ENCODE results near the gene CADPS2.

Gene CADPS2

GRCh38 chr7:122864838-122865237, 21.4 kb downstream of the CADPS2 start:
- TF ChIP-seq SPI1 (IDR thresholded peaks at IDR 0.05; ENCODE audit: low read depth, low read length) (no peak), POLR2AphosphoS5 (IDR thresholded peaks at IDR 0.05; ENCODE audit: low read depth, low read length) (no peak)
- FAIRE-seq (no peak), DNase-seq (ENCODE audit: insufficient read length, low spot score) (no peak)

GRCh38 chr7:122864016-122864415, 22.2 kb downstream of the CADPS2 start:
- DNase-seq (ENCODE audit: insufficient read length, low spot score) (no peak), FAIRE-seq (no peak)
- TF ChIP-seq SPI1 (IDR thresholded peaks at IDR 0.05; ENCODE audit: low read depth, low read length) (no peak), POU2F2 (IDR thresholded peaks at IDR 0.05; ENCODE audit: low read depth, low read length) (no peak), PAX5 (IDR thresholded peaks at IDR 0.05; ENCODE audit: insufficient read depth, low read length, severe bottlenecking) (no peak), POLR2A (IDR thresholded peaks at IDR 0.05; ENCODE audit: low read depth, low read length) (no peak), POLR2AphosphoS5 (IDR thresholded peaks at IDR 0.05; ENCODE audit: low read depth, low read length) (no peak), TAF1 (IDR thresholded peaks at IDR 0.05; ENCODE audit: low read depth, low read length) (no peak)

GRCh38 chr7:122858320-122858719, 27.9 kb downstream of the CADPS2 start:
- no peak for TF ChIP-seq SPI1 (IDR thresholded peaks at IDR 0.05; ENCODE audit: low read depth, low read length)
- no peak for TF ChIP-seq TAF1 (IDR thresholded peaks at IDR 0.05; ENCODE audit: low read depth, low read length)
- TF ChIP-seq PAX5 (IDR thresholded peaks at IDR 0.05; ENCODE audit: insufficient read depth, low read length, severe bottlenecking) = no peak
- no peak for TF ChIP-seq POLR2AphosphoS5 (IDR thresholded peaks at IDR 0.05; ENCODE audit: low read depth, low read length)
- no peak for TF ChIP-seq POU2F2 (IDR thresholded peaks at IDR 0.05; ENCODE audit: low read depth, low read length)
- no peak for TF ChIP-seq POLR2A (IDR thresholded peaks at IDR 0.05; ENCODE audit: low read depth, low read length)
- FAIRE-seq (no peak), DNase-seq (ENCODE audit: insufficient read length, low spot score) (no peak)

- TF ChIP-seq TAF1 (IDR thresholded peaks at IDR 0.05; ENCODE audit: low read depth, low read length) = no peak
- TF ChIP-seq POLR2A (IDR thresholded peaks at IDR 0.05; ENCODE audit: low read depth, low read length) = no peak
- no peak for TF ChIP-seq SPI1 (IDR thresholded peaks at IDR 0.05; ENCODE audit: low read depth, low read length)
- TF ChIP-seq POU2F2 (IDR thresholded peaks at IDR 0.05; ENCODE audit: low read depth, low read length) = no peak
- FAIRE-seq (no peak), DNase-seq (ENCODE audit: insufficient read length, low spot score) (no peak)
These were observed 35.7 kb downstream of the CADPS2 start for GRCh38 chr7:122850528-122850927.

- no peak for TF ChIP-seq PAX5 (IDR thresholded peaks at IDR 0.05; ENCODE audit: insufficient read depth, low read length, severe bottlenecking)
- TF ChIP-seq TAF1 (IDR thresholded peaks at IDR 0.05; ENCODE audit: low read depth, low read length) = no peak
- TF ChIP-seq POLR2AphosphoS5 (IDR thresholded peaks at IDR 0.05; ENCODE audit: low read depth, low read length) = no peak
- TF ChIP-seq POU2F2 (IDR thresholded peaks at IDR 0.05; ENCODE audit: low read depth, low read length) = no peak
- TF ChIP-seq POLR2A (IDR thresholded peaks at IDR 0.05; ENCODE audit: low read depth, low read length) = no peak
- TF ChIP-seq SPI1 (IDR thresholded peaks at IDR 0.05; ENCODE audit: low read depth, low read length) = no peak
- DNase-seq (ENCODE audit: insufficient read length, low spot score) (no peak), FAIRE-seq (no peak)
These were observed 36.3 kb downstream of the CADPS2 start for GRCh38 chr7:122849957-122850328.

- FAIRE-seq (no peak), DNase-seq (ENCODE audit: insufficient read length, low spot score) (no peak)
- no peak for TF ChIP-seq PAX5 (IDR thresholded peaks at IDR 0.05; ENCODE audit: insufficient read depth, low read length, severe bottlenecking)
- no peak for TF ChIP-seq TAF1 (IDR thresholded peaks at IDR 0.05; ENCODE audit: low read depth, low read length)
- no peak for TF ChIP-seq POU2F2 (IDR thresholded peaks at IDR 0.05; ENCODE audit: low read depth, low read length)
- TF ChIP-seq POLR2AphosphoS5 (IDR thresholded peaks at IDR 0.05; ENCODE audit: low read depth, low read length) = no peak
- no peak for TF ChIP-seq SPI1 (IDR thresholded peaks at IDR 0.05; ENCODE audit: low read depth, low read length)
- TF ChIP-seq POLR2A (IDR thresholded peaks at IDR 0.05; ENCODE audit: low read depth, low read length) = no peak
These were observed 36.8 kb downstream of the CADPS2 start for GRCh38 chr7:122849322-122849956.

- DNase-seq (ENCODE audit: insufficient read length, low spot score) (no peak), FAIRE-seq (no peak)
- TF ChIP-seq SPI1 (IDR thresholded peaks at IDR 0.05; ENCODE audit: low read depth, low read length) = no peak
- TF ChIP-seq POU2F2 (IDR thresholded peaks at IDR 0.05; ENCODE audit: low read depth, low read length) = no peak
- TF ChIP-seq POLR2A (IDR thresholded peaks at IDR 0.05; ENCODE audit: low read depth, low read length) = no peak
- TF ChIP-seq TAF1 (IDR thresholded peaks at IDR 0.05; ENCODE audit: low read depth, low read length) = no peak
- no peak for TF ChIP-seq PAX5 (IDR thresholded peaks at IDR 0.05; ENCODE audit: insufficient read depth, low read length, severe bottlenecking)
- no peak for TF ChIP-seq POLR2AphosphoS5 (IDR thresholded peaks at IDR 0.05; ENCODE audit: low read depth, low read length)
These were observed 38.3 kb downstream of the CADPS2 start for GRCh38 chr7:122847871-122848473.

- FAIRE-seq = no peak
These were observed 39.7 kb downstream of the CADPS2 start for GRCh38 chr7:122846591-122846990.

GRCh38 chr7:122845286-122845685, 41.0 kb downstream of the CADPS2 start:
- DNase-seq (ENCODE audit: insufficient read length, low spot score) (no peak), FAIRE-seq (no peak)
- TF ChIP-seq SPI1 (IDR thresholded peaks at IDR 0.05; ENCODE audit: low read depth, low read length) = no peak
- no peak for TF ChIP-seq POU2F2 (IDR thresholded peaks at IDR 0.05; ENCODE audit: low read depth, low read length)
- no peak for TF ChIP-seq POLR2A (IDR thresholded peaks at IDR 0.05; ENCODE audit: low read depth, low read length)
- no peak for TF ChIP-seq TAF1 (IDR thresholded peaks at IDR 0.05; ENCODE audit: low read depth, low read length)
- no peak for TF ChIP-seq PAX5 (IDR thresholded peaks at IDR 0.05; ENCODE audit: insufficient read depth, low read length, severe bottlenecking)
- no peak for TF ChIP-seq POLR2AphosphoS5 (IDR thresholded peaks at IDR 0.05; ENCODE audit: low read depth, low read length)

More at GRCh38 chr7:122846591-122846990, 39.7 kb downstream of the CADPS2 start:
- no peak for DNase-seq (ENCODE audit: insufficient read length, low spot score)
- no peak for TF ChIP-seq SPI1 (IDR thresholded peaks at IDR 0.05; ENCODE audit: low read depth, low read length)
- no peak for TF ChIP-seq PAX5 (IDR thresholded peaks at IDR 0.05; ENCODE audit: insufficient read depth, low read length, severe bottlenecking)
- TF ChIP-seq POU2F2 (IDR thresholded peaks at IDR 0.05; ENCODE audit: low read depth, low read length) = no peak
- TF ChIP-seq POLR2A (IDR thresholded peaks at IDR 0.05; ENCODE audit: low read depth, low read length) = no peak
- TF ChIP-seq POLR2AphosphoS5 (IDR thresholded peaks at IDR 0.05; ENCODE audit: low read depth, low read length) = no peak
- TF ChIP-seq TAF1 (IDR thresholded peaks at IDR 0.05; ENCODE audit: low read depth, low read length) = no peak
